Nephron progenitor cell (in vitro differentiated cells): ENCODE measurements around the gene NCLN.
"Not testable (repeated sequence)": the region's sequence is repeated elsewhere in the genome, so short reads cannot be mapped to it uniquely, and the experiment has no call there.

Experiments
- DNase-seq: peaks from one replicate; pipeline ENCODE4 v3.0.0; 2021
- H3K27ac Mint-ChIP-seq: 2 replicates; pipeline ENCODE4 v1.8.0; 2021; ENCODE audit warnings: mild to moderate bottlenecking, moderate library complexity, mixed read lengths
- H3K27me3 Mint-ChIP-seq: 2 replicates; pipeline ENCODE4 v1.8.0; 2021; ENCODE audit warnings: mild to moderate bottlenecking, low read depth, mixed read lengths; ENCODE audit not compliant: poor library complexity
- H3K36me3 Mint-ChIP-seq: 2 replicates; pipeline ENCODE4 v1.8.0; 2021; ENCODE audit warnings: low read depth, mixed read lengths
- H3K4me1 Mint-ChIP-seq: 2 replicates; pipeline ENCODE4 v1.8.0; 2021; ENCODE audit warnings: mixed read lengths
- H3K4me3 Mint-ChIP-seq: 2 replicates; pipeline ENCODE4 v1.8.0; 2021; ENCODE audit warnings: mild to moderate bottlenecking, moderate library complexity, mixed read lengths
- H3K9me3 Mint-ChIP-seq: 2 replicates; pipeline ENCODE4 v1.8.0; 2021; ENCODE audit warnings: mild to moderate bottlenecking, moderate library complexity, mixed read lengths
- CTCF ChIP-seq: fragments of 200-600 bp; sonication (generic); IDR thresholded peaks from 2 replicates; pipeline ENCODE4 v1.5.0; 2021; ENCODE audit warnings: antibody characterized with exemption

NCLN gene

GRCh38 chr19:3171894-3172672, 13.6 kb upstream of the NCLN start:
- H3K4me3 Mint-ChIP-seq: no peak overlapping the region
- no peak for DNase-seq
- no peaks in the 10 kb centered on the region for H3K9me3 Mint-ChIP-seq
- peak overlapping the region; percentile 42 for H3K27ac Mint-ChIP-seq
- H3K4me1 Mint-ChIP-seq: no peaks in the 10 kb centered on the region
- no peak for TF ChIP-seq CTCF
- no peaks in the 10 kb centered on the region for H3K36me3 Mint-ChIP-seq
- peaks cover 34% of the 10 kb centered on the region for H3K27me3 Mint-ChIP-seq

- H3K9me3 Mint-ChIP-seq, H3K4me1 Mint-ChIP-seq, H3K36me3 Mint-ChIP-seq, H3K4me3 Mint-ChIP-seq, DNase-seq, H3K27ac Mint-ChIP-seq: not testable (repeated sequence)
- peaks cover 28% of the 10 kb centered on the region for H3K27me3 Mint-ChIP-seq
These were observed 13.1 kb upstream of the NCLN start for GRCh38 chr19:3172673-3173000.

- TF ChIP-seq CTCF: no peak
- H3K9me3 Mint-ChIP-seq: no peaks in the 10 kb centered on the region
- DNase-seq: no peak
- H3K4me3 Mint-ChIP-seq: no peak overlapping the region
- peaks cover 4% of the 10 kb centered on the region for H3K4me1 Mint-ChIP-seq
- no peak overlapping the region for H3K27ac Mint-ChIP-seq
- no peaks in the 10 kb centered on the region for H3K36me3 Mint-ChIP-seq
- H3K27me3 Mint-ChIP-seq: peaks cover 21% of the 10 kb centered on the region
These were observed 9.7 kb upstream of the NCLN start for GRCh38 chr19:3175781-3176714.

GRCh38 chr19:3176715-3177501, 8.8 kb upstream of the NCLN start:
- peaks cover 12% of the 10 kb centered on the region for H3K27me3 Mint-ChIP-seq
- no peak for TF ChIP-seq CTCF
- H3K36me3 Mint-ChIP-seq: no peaks in the 10 kb centered on the region
- H3K4me3 Mint-ChIP-seq: no peak overlapping the region
- DNase-seq: no peak
- no peak overlapping the region for H3K27ac Mint-ChIP-seq
- no peaks in the 10 kb centered on the region for H3K9me3 Mint-ChIP-seq
- H3K4me1 Mint-ChIP-seq: peaks cover 4% of the 10 kb centered on the region

GRCh38 chr19:3178377-3178972, 7.3 kb upstream of the NCLN start, which contains the start of gene S1PR4:
TSS of gene S1PR4 (plus strand) at chr19:3178769. CDS start at chr19:3178793, 24 bp downstream.
- Mint-ChIP-seq H3K36me3 (no peaks in the 10 kb centered on the region), H3K4me1 (peaks cover 4% of the 10 kb centered on the region), H3K4me3 (no peak within 1 kb of the TSS), H3K27ac (no peak within 1 kb of the TSS), H3K9me3 (no peaks in the 10 kb centered on the region), H3K27me3 (peaks cover 6% of the 10 kb centered on the region)
- no peak for DNase-seq
- TF ChIP-seq CTCF: no peak
